Stimulated activated CD8-positive, alpha-beta memory T cell treated with anti-CD3 and anti-CD28 coated beads, Interleukin-7, amount 100 ng/mL, for 1 hour (primary cell): ENCODE data around the gene LRRTM2.
"Not testable (repeated sequence)": the region's sequence is repeated elsewhere in the genome, so short reads cannot be mapped to it uniquely, and the experiment has no call there.

Experiments used
- DNase-seq, 2 donors: peaks; one replicate each; pipeline ENCODE4 v3.0.0-alpha.2; 2020; ENCODE audit warnings: low read depth in 2 of 2

Gene LRRTM2

DNA sequence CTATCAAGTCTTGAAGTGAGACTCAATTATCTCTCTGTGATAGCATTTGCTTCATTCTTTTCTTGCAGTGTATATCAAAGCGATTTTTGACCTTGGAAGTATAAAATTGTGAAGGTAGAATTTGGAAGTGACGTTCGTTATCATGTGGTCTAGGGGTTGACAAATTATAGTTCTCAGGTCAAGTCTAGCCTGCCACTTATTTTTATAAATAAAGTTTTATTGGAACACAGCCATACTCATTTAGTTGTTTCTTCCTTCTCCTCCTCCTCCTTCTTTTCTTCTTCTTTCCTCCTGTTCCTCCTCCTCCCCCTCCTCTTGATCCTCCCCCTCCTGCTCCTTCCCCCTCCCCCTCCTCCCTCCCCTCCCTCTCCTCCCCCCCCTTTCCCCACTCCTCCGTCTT is 38.0 kb downstream of the LRRTM2 start:
- DNase-seq: no peak

DNA sequence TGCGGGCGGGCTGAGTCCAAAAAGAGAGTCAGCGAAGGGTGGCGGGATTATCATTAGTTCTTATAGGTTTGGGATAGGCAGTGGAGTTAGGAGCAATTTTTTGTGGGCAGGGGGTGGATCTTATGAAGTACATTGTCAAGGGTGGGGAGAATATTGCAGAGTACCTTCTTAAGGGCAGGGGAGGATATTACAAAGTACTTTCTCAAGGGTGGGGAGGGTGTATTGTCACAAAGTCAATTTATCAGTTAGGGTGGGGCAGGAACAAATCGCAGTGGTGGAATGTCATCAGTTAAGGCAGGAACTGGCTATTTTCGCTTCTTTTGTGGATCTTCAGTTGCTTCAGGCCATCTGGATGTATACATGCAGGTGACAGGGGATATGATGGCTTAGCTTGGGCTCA is 40.3 kb downstream of the LRRTM2 start:
- not testable (repeated sequence) for DNase-seq

DNA sequence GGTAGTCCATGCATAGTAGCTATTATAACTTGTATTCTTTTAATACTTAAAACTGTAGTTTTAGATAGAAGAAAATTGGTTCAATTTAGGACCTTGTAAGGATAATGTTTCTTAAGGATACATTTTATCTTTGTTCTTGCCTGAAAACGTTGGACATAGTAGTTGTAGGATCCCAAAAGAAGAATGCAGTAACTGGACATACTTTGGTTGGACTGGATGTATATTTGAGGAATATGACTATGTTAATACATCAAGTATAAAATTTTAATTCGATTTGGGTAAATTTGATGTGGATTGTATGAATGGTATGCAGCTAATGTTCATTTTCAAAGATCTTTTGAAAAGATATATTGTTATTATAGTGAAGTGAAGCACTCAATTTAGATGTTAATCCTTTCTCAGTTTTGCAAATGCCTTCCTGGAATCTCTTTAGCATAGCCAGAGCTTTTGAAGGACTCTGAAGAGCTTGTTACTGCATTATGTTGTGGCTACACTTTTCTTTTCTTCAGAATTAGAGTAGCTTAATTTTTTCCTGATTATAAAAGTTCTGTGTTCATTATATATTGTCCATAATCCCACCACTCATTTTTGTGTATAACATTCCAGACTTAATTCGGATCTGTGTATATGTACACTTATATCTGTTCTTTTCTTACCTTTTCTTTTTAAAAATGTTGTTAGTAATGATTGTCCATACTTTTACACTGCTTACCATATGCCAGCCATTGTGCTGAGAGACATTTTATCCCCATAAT is 41.2 kb downstream of the LRRTM2 start:
- no peak for DNase-seq

DNA sequence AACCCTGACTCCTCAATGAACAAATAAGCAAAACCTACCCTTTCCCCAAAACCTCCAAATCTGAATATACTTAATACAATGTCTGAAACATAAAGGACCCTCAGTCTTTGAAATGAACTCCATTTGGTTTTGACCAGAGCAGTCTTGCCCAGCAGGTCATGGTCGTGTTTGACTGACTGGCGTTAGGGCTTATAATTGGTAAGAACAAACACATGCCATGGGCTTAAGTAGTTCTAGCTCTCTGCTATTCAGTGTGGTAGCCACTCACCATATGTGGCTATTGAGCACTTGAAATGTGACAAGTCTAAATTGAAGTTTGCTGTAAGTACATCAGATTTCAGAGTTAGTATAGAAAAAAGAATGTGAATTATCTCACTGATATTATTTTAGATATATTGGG is 42.1 kb downstream of the LRRTM2 start:
- no peak for DNase-seq

DNA sequence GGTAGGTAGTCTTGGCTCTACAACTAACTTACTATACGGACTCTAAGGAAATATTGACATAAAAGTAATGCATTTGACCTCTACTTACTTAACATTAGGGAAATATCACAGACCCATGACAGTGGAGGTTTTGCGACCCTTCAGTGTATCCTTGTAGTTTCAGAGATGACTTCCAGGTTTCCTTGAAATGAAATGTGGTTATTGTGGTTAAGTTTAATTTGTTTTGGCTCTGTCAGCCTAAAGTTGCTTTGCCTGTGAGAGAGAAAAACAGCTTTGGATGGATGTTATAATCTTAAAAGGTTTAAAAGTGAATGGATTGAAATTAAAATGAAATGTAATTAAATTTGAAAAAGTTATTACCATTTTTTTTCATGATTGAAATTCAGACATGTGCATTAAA is 42.9 kb downstream of the LRRTM2 start:
- DNase-seq: no peak

DNA sequence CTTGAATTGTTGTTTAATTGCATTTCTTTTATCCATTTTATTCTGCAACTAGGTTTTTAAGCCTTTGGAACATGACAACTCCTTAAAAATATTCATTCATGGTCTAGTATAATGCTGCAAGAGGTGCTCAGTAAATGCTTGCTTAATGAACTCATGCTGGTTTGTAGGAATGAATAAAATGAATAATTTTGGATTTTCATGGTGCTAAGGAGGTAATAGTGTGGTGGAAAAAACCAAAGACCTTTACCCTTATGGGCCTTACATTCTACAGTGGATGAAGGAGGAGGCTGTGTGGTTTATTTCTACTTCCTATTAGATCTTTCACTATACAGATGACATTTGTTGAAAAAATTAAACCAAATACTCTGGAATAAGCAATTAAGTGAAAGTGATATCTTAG is 43.4 kb downstream of the LRRTM2 start:
- DNase-seq: no peak

DNA sequence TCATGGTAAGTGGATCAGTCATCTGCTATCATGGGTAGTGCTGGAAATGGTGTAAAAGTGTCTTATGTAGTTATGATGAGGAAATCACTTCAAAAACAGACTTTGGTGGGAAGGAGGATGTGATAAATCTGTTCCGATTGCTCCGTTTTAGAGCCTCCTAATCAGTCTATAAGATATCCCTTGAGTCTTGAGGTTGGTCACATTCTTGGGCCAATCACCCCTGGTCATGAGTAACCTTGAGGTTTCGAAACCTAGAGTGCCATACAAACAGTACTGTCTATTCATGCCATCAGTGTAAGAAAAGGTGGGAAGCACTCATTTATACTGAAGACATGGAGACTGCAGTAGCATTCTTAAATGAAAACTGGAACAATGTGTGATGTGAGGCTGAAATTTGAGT is 45.8 kb downstream of the LRRTM2 start:
- no peak for DNase-seq

DNA sequence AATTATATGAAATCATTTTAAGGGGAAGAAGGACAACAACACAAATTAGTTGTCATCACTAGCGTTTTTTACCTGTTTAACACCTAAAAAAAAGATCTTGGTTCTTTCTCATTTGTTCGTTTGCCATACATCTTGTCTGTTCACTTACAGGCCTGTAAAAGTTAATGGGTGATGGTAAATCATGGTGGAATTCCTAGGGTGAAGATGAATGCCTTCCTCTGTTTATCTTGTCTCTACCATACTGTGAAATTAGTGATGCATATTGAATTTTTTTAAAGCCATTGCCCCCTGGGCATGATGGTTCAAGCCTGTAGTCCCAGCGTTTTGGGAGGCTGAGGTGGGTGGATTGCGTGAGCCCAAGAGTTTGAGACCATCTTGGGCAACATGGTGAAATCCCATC is 46.6 kb downstream of the LRRTM2 start:
- DNase-seq: no peak

DNA sequence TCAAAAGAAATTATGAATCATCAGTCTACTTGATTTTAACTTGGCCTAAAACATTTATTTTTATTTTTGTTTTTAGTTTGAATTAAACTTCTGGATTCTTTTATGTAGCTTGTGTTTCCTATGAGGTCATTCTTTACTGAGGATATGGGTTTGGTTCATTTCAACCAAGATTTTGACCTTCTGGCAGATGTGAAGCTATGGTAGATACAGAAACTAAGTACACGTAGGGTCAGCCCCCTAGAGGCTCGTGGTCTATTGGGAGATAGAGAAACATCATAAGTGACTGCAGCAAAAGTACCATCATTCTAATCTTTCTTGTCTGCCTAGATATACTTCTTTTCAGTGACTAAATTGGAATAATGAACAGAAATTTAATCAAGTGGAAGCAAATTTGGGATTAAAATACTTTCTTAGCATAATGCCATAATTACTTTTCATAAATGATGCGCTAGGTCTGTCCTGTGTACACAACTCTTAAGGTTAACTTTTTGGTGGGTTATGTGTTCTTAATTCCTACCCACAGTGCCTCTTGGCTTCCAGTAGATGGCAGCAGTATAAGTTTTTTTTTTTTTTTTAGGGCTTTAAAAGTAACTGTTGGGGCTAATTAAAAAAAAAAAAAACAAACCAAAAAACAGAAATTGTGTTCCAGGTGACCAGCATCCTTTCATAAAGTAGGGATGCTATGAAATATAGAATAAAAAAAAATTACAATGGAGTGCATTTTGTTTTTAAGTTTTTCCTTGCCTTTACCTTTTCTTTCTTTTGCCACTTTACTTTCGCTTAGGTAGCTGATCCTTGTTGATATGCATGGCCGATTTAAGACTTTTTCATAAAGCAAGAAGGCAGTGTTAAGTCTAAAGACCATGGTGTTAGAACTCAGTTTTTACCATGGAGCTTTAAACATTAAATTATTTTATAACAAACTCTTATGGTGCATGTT is 49.9 kb downstream of the LRRTM2 start:
- DNase-seq: no peak

DNA sequence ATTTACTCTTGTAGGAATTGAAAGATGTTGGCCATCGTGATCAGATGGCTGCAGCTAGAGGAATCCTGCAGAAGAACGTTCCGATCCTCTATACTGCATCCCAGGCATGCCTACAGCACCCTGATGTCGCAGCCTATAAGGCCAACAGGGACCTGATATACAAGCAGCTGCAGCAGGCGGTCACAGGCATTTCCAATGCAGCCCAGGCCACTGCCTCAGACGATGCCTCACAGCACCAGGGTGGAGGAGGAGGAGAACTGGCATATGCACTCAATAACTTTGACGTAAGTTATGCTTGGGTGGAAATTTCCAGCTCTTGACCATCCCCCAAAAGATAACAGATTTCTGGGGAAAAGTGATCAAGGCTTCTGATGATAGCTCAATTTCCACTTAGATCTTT is 50.6 kb downstream of the LRRTM2 start:
- DNase-seq: no peak

DNA sequence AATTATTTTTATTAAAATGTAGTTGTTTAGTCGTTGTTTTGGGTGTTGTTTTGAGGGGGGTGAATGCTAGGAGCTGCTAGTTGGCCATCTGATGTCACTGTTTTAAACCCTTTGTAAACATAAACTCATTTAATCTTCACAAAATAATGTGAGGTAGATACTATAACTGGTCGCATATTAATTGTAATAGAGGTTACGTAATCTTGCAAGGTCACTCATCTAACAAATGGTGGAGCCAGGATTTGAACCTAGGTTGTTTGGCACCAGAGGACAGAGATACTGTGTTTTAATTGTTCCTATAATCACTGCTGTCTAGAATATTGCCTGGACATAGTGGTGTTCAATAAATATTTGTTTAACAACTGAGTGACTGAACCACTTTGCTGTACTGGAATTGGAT is 54.4 kb downstream of the LRRTM2 start:
- no peak for DNase-seq

DNA sequence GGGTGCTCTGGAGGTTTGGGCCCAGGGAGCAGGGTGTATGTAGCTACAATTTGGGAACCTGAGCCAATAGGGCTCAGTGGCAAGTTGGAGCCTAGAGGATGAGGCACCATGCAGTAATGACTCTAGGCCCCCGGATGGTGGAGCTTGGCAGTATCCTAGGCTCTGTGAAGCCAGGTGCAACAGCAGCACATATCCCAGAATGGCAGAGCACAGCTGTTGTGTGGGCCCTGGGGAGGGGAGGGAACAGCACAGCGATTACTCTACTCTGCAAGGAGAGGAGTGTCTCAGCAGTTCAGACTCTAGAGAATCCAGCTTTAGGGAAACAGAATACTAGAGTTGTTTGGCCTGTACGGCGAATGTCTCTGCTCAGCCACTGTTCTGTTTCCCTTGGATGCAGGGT is 56.1 kb downstream of the LRRTM2 start:
- no peak for DNase-seq
